ENCODE data around the gene ARHGEF12.

Gene ARHGEF12

DNA sequence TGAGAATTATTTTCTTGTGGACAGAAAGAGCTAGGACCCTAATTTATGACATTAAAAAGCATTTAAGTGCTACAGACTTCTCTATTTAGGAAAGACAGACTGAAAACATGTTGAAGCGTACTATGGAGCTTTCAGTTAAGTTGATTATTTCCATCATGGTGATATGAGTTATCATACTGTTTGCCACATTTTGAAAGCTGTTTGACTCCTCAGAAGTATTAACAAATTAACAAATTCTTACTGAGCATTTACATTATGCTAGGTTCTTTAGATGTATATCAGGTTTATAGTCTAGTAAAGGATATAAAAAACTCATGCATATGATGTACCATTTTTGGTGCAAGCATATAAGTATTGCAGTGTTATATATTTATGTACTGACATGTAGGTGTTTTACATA, 50.1 kb downstream of the ARHGEF12 start:
- H3K4me1 ChIP-seq (ENCODE audit: control insufficient read depth, insufficient read depth, low read length): no peaks in the 10 kb centered on the region
- no CpG with 5 or more reads among the region's 1 CpG for WGBS (ENCODE audit: insufficient coverage, insufficient read length)
- H3K9me3 ChIP-seq (ENCODE audit: control insufficient read depth, insufficient read depth, low read length): no peaks in the 10 kb centered on the region
- H3K27me3 ChIP-seq (ENCODE audit: control insufficient read depth, insufficient read depth, low read length): no peaks in the 10 kb centered on the region
- no peak overlapping the region for H3K4me3 ChIP-seq (ENCODE audit: low read length)
- H3K36me3 ChIP-seq (ENCODE audit: control insufficient read depth, insufficient read depth, low read length): no peaks in the 10 kb centered on the region
- DNase-seq (ENCODE audit: low read depth, low spot score): no peak
- H3K27ac ChIP-seq (ENCODE audit: low read length): no peak overlapping the region

DNA sequence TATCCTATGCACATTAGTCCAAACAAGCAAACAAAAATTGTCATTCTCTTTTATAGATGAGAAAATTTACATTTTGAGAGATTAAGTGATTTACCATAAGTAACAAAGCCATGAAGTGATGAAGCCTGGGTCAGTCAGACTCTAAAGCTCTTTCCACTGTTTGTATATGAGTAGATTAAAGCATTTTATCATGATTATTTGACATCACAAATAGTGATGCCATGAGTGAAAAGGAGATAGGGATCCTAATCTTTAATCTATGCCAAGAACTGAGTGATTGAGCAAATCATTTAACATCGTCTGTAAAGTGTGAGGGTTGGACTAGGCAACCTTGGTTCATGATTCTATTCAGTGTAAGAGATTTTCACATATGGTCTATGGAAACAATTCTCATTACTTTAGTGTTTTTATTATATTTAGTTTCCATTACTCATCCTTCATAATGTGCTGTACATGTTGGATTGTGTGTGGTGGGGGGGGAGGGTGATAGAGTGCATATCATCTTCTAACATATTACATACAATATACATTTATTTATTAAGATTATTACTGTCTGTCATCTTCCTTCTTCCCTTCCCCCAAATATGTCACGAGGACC, 50.7 kb downstream of the ARHGEF12 start:
- no peak for DNase-seq (ENCODE audit: low read depth, low spot score)
- H3K4me3 ChIP-seq (ENCODE audit: low read length): no peak overlapping the region
- no peaks in the 10 kb centered on the region for H3K27me3 ChIP-seq (ENCODE audit: control insufficient read depth, insufficient read depth, low read length)
- no peaks in the 10 kb centered on the region for H3K4me1 ChIP-seq (ENCODE audit: control insufficient read depth, insufficient read depth, low read length)
- H3K36me3 ChIP-seq (ENCODE audit: control insufficient read depth, insufficient read depth, low read length): no peaks in the 10 kb centered on the region
- no peak overlapping the region for H3K27ac ChIP-seq (ENCODE audit: low read length)
- H3K9me3 ChIP-seq (ENCODE audit: control insufficient read depth, insufficient read depth, low read length): no peaks in the 10 kb centered on the region
- no CpG with 5 or more reads among the region's 2 CpGs for WGBS (ENCODE audit: insufficient coverage, insufficient read length)

DNA sequence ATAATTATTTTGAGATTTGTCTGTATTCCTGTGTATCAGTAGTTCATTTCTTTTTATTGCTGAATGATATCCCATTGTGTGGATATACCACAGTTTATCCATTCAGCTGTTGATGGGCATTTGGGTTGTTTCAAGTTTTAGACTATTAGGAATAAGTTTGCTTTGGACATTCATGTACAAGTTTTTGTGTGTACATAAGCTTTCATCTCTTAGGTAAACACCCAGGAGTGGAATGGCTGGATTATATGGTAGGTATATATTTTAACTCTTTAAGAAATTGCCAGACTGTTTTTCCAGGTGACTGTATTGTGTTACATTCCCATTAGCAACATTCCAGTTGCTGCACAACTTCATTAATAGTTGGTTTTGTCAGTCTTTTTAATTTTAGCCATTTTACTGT, 52.0 kb downstream of the ARHGEF12 start:
- DNase-seq (ENCODE audit: low read depth, low spot score): no peak
- Histone ChIP-seq H3K27ac (ENCODE audit: low read length) (no peak overlapping the region), H3K27me3 (ENCODE audit: control insufficient read depth, insufficient read depth, low read length) (no peaks in the 10 kb centered on the region), H3K36me3 (ENCODE audit: control insufficient read depth, insufficient read depth, low read length) (no peaks in the 10 kb centered on the region), H3K4me3 (ENCODE audit: low read length) (no peak overlapping the region), H3K9me3 (ENCODE audit: control insufficient read depth, insufficient read depth, low read length) (no peaks in the 10 kb centered on the region), H3K4me1 (ENCODE audit: control insufficient read depth, insufficient read depth, low read length) (no peaks in the 10 kb centered on the region)

DNA sequence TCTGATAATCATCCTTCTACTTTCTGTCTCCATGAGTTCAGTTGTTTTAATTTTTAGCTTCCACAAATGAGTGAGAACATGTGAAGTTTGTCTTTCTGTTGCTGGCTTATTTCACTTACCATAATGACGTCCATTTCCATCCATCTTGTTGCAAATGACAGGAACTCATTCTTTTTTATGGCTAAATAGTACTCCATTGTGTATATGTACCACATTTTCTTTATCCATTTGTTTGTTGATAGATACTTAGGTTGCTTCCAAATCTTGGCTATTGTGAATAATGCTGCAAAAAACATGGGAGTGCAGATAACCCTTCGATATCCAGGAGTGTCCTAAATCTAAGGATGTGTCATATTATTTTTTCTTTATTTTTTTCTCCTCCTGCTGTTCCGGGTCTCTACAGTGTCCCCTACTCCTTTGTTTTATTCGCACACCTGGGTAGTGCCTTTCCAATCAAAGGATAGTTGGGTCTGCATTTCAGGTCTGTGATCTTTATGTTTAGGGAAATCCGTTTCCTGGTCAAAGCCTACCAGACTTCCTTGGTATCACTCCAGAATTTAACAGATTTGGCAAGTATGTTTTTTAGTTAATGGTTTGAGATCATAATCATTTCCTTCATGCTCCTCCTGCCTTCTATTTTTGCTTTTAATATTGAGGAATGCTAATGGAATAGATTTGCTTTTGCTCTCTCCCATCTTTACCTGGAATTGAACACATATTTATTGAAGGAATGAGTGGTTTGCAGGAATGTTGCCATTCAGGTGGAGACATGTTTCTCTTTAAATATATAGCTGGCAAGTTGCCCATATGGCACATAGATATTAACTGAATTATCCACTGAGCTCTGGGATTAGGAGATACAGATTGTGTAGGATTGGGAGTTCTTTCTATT, 53.7 kb downstream of the ARHGEF12 start:
- Histone ChIP-seq H3K27me3 (ENCODE audit: control insufficient read depth, insufficient read depth, low read length) (no peaks in the 10 kb centered on the region), H3K4me1 (ENCODE audit: control insufficient read depth, insufficient read depth, low read length) (no peaks in the 10 kb centered on the region), H3K4me3 (ENCODE audit: low read length) (no peak overlapping the region), H3K27ac (ENCODE audit: low read length) (no peak overlapping the region), H3K9me3 (ENCODE audit: control insufficient read depth, insufficient read depth, low read length) (no peaks in the 10 kb centered on the region), H3K36me3 (ENCODE audit: control insufficient read depth, insufficient read depth, low read length) (no peaks in the 10 kb centered on the region)
- WGBS (ENCODE audit: insufficient coverage, insufficient read length): no CpG with 5 or more reads among the region's 5 CpGs
- no peak for DNase-seq (ENCODE audit: low read depth, low spot score)

DNA sequence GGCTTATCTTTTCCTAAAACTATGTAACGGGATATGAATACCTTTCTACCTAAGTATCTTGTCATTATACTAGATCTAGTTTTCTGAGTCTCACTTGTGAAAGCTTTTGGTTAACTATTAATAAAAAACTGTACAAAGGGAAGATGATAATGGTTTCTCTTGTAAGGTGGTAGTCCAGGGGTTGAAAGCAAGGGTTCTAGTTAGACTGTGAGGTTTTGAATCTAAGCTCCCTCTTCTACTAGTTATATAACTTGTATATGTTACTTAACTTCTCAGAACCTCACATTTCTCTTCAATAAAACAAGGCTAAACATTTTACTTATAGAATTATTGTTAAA, 54.3 kb downstream of the ARHGEF12 start:
- WGBS (ENCODE audit: insufficient coverage, insufficient read length): no CpG with 5 or more reads among the region's 1 CpG
- no peak for DNase-seq (ENCODE audit: low read depth, low spot score)

DNA sequence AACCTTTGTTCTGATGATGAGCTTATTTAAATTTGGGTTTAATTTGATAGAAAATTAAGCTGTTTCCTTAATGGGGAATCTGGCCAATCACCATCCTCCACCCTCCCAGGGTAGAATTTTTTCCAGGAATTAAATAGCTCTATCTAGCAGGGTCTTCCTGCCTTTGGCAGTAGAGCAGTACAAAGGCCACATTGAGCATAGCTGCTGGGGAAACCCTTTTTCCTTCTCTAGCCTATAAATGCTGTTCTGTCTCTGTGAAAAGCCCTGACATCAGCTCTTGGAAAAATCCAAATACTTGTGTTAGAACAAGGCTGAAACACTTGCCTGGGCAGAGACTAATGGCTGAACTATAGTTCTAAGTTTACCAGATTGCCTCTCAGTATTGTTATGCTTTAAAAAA, 55.1 kb downstream of the ARHGEF12 start:
- no peak for DNase-seq (ENCODE audit: low read depth, low spot score)
- H3K4me3 ChIP-seq (ENCODE audit: low read length): no peak overlapping the region

More for the DNA sequence above, 54.3 kb downstream of the ARHGEF12 start:
- no peaks in the 10 kb centered on the region for H3K27me3 ChIP-seq (ENCODE audit: control insufficient read depth, insufficient read depth, low read length)
- H3K27ac ChIP-seq (ENCODE audit: low read length): no peak overlapping the region
- H3K4me3 ChIP-seq (ENCODE audit: low read length): no peak overlapping the region
- H3K4me1 ChIP-seq (ENCODE audit: control insufficient read depth, insufficient read depth, low read length): no peaks in the 10 kb centered on the region
- H3K9me3 ChIP-seq (ENCODE audit: control insufficient read depth, insufficient read depth, low read length): no peaks in the 10 kb centered on the region
- H3K36me3 ChIP-seq (ENCODE audit: control insufficient read depth, insufficient read depth, low read length): no peaks in the 10 kb centered on the region

DNA sequence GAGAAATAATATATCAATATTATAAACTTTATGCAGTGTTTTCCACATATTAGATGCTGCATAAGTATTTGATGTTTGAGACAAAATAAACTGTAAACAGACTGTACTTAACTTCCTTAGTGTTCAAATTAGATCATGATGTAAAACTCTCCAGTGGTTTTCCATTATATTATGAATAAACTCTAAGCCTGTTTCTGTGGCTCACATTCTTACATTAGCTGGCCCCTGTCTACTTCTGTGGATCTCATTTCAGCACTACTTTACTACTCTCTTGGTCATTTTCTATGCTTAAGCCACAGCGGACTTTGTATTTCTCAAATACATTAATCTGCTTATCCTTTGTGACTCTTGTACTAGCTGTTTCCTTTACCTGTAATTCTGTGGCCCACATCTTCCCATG, 55.6 kb downstream of the ARHGEF12 start:
- WGBS (ENCODE audit: insufficient coverage, insufficient read length): no CpG with 5 or more reads among the region's 1 CpG
- Histone ChIP-seq H3K36me3 (ENCODE audit: control insufficient read depth, insufficient read depth, low read length) (no peaks in the 10 kb centered on the region), H3K9me3 (ENCODE audit: control insufficient read depth, insufficient read depth, low read length) (no peaks in the 10 kb centered on the region), H3K4me1 (ENCODE audit: control insufficient read depth, insufficient read depth, low read length) (no peaks in the 10 kb centered on the region), H3K4me3 (ENCODE audit: low read length) (no peak overlapping the region), H3K27me3 (ENCODE audit: control insufficient read depth, insufficient read depth, low read length) (no peaks in the 10 kb centered on the region), H3K27ac (ENCODE audit: low read length) (no peak overlapping the region)
- DNase-seq (ENCODE audit: low read depth, low spot score): no peak

More for the DNA sequence above, 55.1 kb downstream of the ARHGEF12 start:
- H3K9me3 ChIP-seq (ENCODE audit: control insufficient read depth, insufficient read depth, low read length): no peaks in the 10 kb centered on the region
- no peak overlapping the region for H3K27ac ChIP-seq (ENCODE audit: low read length)
- H3K36me3 ChIP-seq (ENCODE audit: control insufficient read depth, insufficient read depth, low read length): no peaks in the 10 kb centered on the region
- no peaks in the 10 kb centered on the region for H3K4me1 ChIP-seq (ENCODE audit: control insufficient read depth, insufficient read depth, low read length)
- no peaks in the 10 kb centered on the region for H3K27me3 ChIP-seq (ENCODE audit: control insufficient read depth, insufficient read depth, low read length)

DNA sequence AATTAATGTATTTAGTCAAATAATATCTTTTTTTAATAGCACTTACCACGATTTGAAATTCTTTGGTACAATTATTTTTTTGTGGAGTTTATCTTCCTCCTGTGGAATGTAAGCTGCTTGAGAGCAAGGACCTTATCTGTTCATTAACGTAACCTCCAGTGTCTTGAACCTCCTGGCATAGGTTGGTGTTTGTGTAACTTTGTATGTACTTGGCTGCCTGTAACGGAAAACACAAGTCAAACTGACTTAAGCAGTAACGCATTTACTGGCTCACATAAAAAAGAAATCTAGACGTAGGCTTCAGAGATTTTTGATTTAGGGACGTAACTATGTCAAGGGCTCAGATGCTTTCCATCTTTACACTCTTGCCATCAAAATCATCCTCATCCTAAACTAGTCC, 56.1 kb downstream of the ARHGEF12 start:
- no CpG with 5 or more reads among the region's 6 CpGs for WGBS (ENCODE audit: insufficient coverage, insufficient read length)
- no peak for DNase-seq (ENCODE audit: low read depth, low spot score)
- H3K27ac ChIP-seq (ENCODE audit: low read length): no peak overlapping the region

DNA sequence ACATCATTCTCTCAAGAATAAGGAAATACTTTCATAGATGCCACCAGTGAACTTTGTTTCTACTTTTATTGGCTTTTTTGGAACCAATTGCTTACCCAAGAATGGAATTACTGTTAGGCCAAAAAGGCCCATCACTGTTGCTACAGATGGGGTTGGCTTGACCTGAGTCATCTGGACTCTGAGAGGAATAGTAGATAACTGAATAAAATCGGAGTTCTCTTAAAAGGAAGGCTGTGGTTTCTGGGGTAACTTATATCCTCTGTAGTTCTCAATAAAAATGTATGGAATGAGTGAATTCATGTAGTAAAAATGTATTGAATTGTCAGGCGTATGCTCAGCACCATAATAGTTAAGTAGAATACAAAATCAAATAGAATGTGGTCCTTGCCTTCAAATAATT, 56.6 kb downstream of the ARHGEF12 start:
- no CpG with 5 or more reads among the region's 2 CpGs for WGBS (ENCODE audit: insufficient coverage, insufficient read length)
- DNase-seq (ENCODE audit: low read depth, low spot score): no peak
- Histone ChIP-seq H3K27me3 (ENCODE audit: control insufficient read depth, insufficient read depth, low read length) (no peaks in the 10 kb centered on the region), H3K27ac (ENCODE audit: low read length) (no peak overlapping the region), H3K9me3 (ENCODE audit: control insufficient read depth, insufficient read depth, low read length) (no peaks in the 10 kb centered on the region), H3K36me3 (ENCODE audit: control insufficient read depth, insufficient read depth, low read length) (no peaks in the 10 kb centered on the region), H3K4me3 (ENCODE audit: low read length) (no peak overlapping the region), H3K4me1 (ENCODE audit: control insufficient read depth, insufficient read depth, low read length) (no peaks in the 10 kb centered on the region)

More for the DNA sequence above, 56.1 kb downstream of the ARHGEF12 start:
- Histone ChIP-seq H3K4me1 (ENCODE audit: control insufficient read depth, insufficient read depth, low read length) (no peaks in the 10 kb centered on the region), H3K36me3 (ENCODE audit: control insufficient read depth, insufficient read depth, low read length) (no peaks in the 10 kb centered on the region), H3K27me3 (ENCODE audit: control insufficient read depth, insufficient read depth, low read length) (no peaks in the 10 kb centered on the region), H3K4me3 (ENCODE audit: low read length) (no peak overlapping the region), H3K9me3 (ENCODE audit: control insufficient read depth, insufficient read depth, low read length) (no peaks in the 10 kb centered on the region)

DNA sequence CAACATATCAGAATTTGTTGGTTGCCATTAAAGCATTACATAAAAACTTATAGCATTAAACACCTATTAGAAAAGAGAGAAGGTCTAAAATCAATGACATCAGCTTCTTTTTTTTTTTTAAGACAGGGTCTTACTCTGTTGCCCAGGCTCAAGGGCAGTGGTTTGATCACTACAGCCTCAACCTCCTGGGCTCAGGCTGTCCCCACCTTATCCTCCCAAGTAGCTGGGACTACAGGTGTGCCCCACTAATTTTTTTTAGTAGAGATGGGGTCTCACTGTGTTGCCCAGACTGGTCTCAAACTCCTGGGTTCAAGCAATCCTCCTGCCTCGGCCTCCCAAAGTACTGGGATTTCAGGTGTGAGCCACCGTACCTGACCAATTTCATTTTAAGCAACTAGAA, 57.9 kb downstream of the ARHGEF12 start:
- H3K9me3 ChIP-seq (ENCODE audit: control insufficient read depth, insufficient read depth, low read length): no peaks in the 10 kb centered on the region
- no peak overlapping the region for H3K27ac ChIP-seq (ENCODE audit: low read length)
- WGBS (ENCODE audit: insufficient coverage, insufficient read length): no CpG with 5 or more reads among the region's 2 CpGs
- H3K36me3 ChIP-seq (ENCODE audit: control insufficient read depth, insufficient read depth, low read length): no peaks in the 10 kb centered on the region
- H3K4me3 ChIP-seq (ENCODE audit: low read length): no peak overlapping the region
- no peaks in the 10 kb centered on the region for H3K27me3 ChIP-seq (ENCODE audit: control insufficient read depth, insufficient read depth, low read length)
- H3K4me1 ChIP-seq (ENCODE audit: control insufficient read depth, insufficient read depth, low read length): no peaks in the 10 kb centered on the region
- no peak for DNase-seq (ENCODE audit: low read depth, low spot score)

DNA sequence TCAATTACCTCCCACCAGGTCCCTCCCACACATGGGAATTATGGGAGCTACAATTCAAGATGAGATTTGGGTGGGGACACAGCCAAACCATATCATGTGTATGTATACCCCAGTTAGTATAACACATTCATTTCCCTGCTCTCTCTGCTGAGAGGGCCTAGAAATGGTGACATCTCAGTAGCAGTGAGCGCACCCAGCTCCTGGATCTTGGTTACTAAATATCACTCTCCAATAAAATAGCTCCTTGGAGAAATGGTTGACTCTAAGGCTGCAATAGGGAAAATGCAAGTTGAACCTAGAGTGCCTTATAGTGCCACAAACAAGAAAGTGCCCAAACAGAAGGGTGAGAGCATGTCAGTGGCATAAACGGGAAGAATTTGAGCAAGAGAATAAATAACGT, 59.6 kb downstream of the ARHGEF12 start:
- DNase-seq (ENCODE audit: low read depth, low spot score): no peak
- WGBS (ENCODE audit: insufficient coverage, insufficient read length): no CpG with 5 or more reads among the region's 3 CpGs
- no peak overlapping the region for H3K27ac ChIP-seq (ENCODE audit: low read length)
- H3K27me3 ChIP-seq (ENCODE audit: control insufficient read depth, insufficient read depth, low read length): no peaks in the 10 kb centered on the region
- no peaks in the 10 kb centered on the region for H3K9me3 ChIP-seq (ENCODE audit: control insufficient read depth, insufficient read depth, low read length)
- H3K4me3 ChIP-seq (ENCODE audit: low read length): no peak overlapping the region
- no peaks in the 10 kb centered on the region for H3K36me3 ChIP-seq (ENCODE audit: control insufficient read depth, insufficient read depth, low read length)
- no peaks in the 10 kb centered on the region for H3K4me1 ChIP-seq (ENCODE audit: control insufficient read depth, insufficient read depth, low read length)

Measured in iPS DF 6.9 (cell line).